ENCODE results near the gene SLCO4A1. TPM values are rescaled to one million over a fixed set of nuclear protein-coding genes. Genes with fewer than 3 reads are reported as not detected.

Gene SLCO4A1
- total RNA-seq, 4 donors from 2014 or later, result 1.8 to 51.2 (median 29.9) TPM

DNA sequence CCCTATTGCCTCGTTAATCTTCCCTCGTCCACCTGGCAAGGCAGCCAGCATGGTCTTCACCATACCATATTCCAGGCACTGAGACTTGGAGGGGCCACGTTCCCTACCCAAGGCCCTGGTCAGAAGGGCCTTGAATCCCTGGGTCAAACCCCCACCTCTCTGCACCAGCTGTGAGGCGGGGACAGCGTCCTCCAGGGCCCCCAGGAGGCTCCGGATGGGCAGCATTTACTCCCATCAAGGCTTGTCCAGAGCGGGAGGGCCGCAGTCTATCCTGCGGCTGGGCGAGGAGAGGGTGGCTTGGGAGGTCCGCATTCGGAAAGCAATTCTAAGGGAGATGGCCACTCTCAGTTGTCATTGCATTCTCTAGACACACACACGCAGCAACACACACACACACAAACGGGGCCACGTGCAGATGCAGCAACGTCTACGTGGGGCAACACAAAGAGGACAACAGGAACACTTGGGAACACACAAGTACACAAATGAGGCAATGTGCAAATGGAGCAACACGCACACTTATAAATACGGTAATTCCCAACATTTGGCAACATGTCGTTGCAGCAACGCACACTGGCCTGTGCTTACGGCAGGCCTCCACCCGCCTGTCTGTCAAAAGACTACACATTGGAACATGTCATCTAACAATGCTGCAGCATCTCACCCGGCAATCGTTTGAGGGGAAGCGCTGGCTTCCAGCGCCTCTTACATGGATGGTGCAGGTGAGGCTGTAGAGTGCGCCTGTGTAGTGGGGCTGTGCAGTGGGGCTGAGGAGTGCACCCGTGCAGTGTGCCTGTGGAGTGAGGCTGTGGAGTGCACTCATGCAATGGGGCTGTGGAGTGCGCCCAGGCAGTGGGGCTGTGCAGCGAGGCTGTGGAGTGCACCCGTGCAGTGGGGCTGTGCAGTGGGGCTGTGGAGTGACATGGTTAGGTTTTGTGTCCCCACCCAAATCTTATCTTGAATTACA lies 53.4 kb downstream of the SLCO4A1 start:
- Histone ChIP-seq H3K4me1 (no peaks in the 10 kb centered on the region), H3K27me3 (no peaks in the 10 kb centered on the region), H3K27ac (no peak overlapping the region), H3K9me3 (no peaks in the 10 kb centered on the region), H3K4me3 (no peak overlapping the region), H3K36me3 (no peaks in the 10 kb centered on the region)
- intact Hi-C loops (cut with DNase I; ENCODE audit: low total_unique reads), result no loop called here
- TF ChIP-seq, protein P1, sequence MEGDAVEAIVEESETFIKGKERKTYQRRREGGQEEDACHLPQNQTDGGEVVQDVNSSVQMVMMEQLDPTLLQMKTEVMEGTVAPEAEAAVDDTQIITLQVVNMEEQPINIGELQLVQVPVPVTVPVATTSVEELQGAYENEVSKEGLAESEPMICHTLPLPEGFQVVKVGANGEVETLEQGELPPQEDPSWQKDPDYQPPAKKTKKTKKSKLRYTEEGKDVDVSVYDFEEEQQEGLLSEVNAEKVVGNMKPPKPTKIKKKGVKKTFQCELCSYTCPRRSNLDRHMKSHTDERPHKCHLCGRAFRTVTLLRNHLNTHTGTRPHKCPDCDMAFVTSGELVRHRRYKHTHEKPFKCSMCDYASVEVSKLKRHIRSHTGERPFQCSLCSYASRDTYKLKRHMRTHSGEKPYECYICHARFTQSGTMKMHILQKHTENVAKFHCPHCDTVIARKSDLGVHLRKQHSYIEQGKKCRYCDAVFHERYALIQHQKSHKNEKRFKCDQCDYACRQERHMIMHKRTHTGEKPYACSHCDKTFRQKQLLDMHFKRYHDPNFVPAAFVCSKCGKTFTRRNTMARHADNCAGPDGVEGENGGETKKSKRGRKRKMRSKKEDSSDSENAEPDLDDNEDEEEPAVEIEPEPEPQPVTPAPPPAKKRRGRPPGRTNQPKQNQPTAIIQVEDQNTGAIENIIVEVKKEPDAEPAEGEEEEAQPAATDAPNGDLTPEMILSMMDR (IDR thresholded peaks at IDR 0.05), result no peak
- TF ChIP-seq POLR2A (IDR thresholded peaks at IDR 0.05), result no peak
- no peak for DNase-seq

DNA sequence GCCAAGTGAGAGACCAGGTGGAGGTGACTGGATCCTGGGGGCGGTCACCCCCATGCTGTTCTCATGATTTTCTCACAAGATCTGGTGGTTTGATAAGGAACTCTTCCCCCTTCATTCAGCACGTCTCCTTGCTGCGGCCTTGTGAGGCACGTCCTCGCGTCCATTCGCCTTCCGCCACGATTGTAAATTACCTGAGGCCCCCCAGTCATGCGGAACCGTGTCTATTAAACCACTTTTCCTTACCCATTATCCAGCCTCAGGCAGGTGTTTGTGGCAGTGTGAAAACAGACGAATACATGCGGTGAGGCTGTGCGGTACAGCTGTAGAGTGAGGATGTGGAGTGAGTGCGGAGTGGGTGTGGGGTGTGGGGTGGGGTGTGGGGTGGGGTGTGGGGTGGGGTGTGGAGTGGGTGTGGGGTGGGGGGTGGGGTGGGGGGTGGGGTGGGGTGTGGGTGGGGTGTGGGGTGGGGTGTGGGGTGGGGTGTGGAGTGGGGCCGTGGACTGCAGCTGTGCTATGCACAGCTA lies 54.2 kb downstream of the SLCO4A1 start:
- TF ChIP-seq, protein P1 (IDR thresholded peaks at IDR 0.05), result no peak
- no peak for TF ChIP-seq POLR2A (IDR thresholded peaks at IDR 0.05)
- Histone ChIP-seq H3K9me3 (no peaks in the 10 kb centered on the region), H3K27me3 (no peaks in the 10 kb centered on the region), H3K27ac (no peak overlapping the region), H3K4me3 (no peak overlapping the region), H3K36me3 (no peaks in the 10 kb centered on the region), H3K4me1 (no peaks in the 10 kb centered on the region)
- intact Hi-C loops (cut with DNase I; ENCODE audit: low total_unique reads), result no loop called here
- no peak for DNase-seq

DNA sequence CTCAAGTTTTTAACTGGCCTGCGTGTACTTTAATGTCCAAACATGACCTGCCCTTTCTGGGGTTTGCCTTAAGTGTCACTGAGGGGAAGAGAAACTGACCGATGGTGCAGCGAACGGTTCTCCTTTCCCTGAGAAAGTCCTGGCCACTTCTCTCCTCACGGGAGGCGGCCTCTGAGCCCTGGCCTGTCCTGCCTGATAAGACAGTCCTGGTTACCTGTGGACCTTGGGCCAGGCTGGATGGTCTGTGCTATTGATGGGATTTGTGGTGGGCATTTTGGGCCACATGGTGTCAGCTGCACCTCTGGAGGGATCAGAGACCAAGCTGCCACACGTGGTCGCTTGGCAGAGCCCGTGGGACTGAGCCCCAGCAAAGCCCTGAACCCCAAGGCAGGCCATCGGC lies 54.7 kb downstream of the SLCO4A1 start:
- intact Hi-C loops (cut with DNase I; ENCODE audit: low total_unique reads), result no loop called here
- H3K27ac ChIP-seq, result no peak overlapping the region
- H3K4me1 ChIP-seq, result no peaks in the 10 kb centered on the region

GRCh38 chr20:62697468-62697912 lies 55.2 kb downstream of the SLCO4A1 start:
- Histone ChIP-seq H3K9me3 (no peaks in the 10 kb centered on the region), H3K27me3 (no peaks in the 10 kb centered on the region), H3K36me3 (no peaks in the 10 kb centered on the region), H3K4me1 (no peaks in the 10 kb centered on the region), H3K27ac (no peak overlapping the region), H3K4me3 (no peak overlapping the region)
- no peak for DNase-seq
- no peak for TF ChIP-seq POLR2A (IDR thresholded peaks at IDR 0.05)
- TF ChIP-seq, protein P1 (IDR thresholded peaks at IDR 0.05), result no peak
- intact Hi-C loops (cut with DNase I; ENCODE audit: low total_unique reads), result no loop called here

More for the DNA sequence above, 54.7 kb downstream of the SLCO4A1 start:
- TF ChIP-seq, protein P1 (IDR thresholded peaks at IDR 0.05), result no peak
- no peak for TF ChIP-seq POLR2A (IDR thresholded peaks at IDR 0.05)
- DNase-seq, result no peak
- H3K4me3 ChIP-seq, result no peak overlapping the region
- H3K9me3 ChIP-seq, result no peaks in the 10 kb centered on the region
- no peaks in the 10 kb centered on the region for H3K27me3 ChIP-seq
- no peaks in the 10 kb centered on the region for H3K36me3 ChIP-seq

- Histone ChIP-seq H3K9me3 (no peaks in the 10 kb centered on the region), H3K4me1 (no peaks in the 10 kb centered on the region), H3K36me3 (no peaks in the 10 kb centered on the region), H3K27me3 (no peaks in the 10 kb centered on the region), H3K4me3 (no peak overlapping the region), H3K27ac (no peak overlapping the region)
- no peak for DNase-seq
- TF ChIP-seq, protein P1 (IDR thresholded peaks at IDR 0.05), result no peak
- TF ChIP-seq POLR2A (IDR thresholded peaks at IDR 0.05), result no peak
- intact Hi-C loops (cut with DNase I; ENCODE audit: low total_unique reads), result no loop called here
Observed at GRCh38 chr20:62698231-62698630, 55.9 kb downstream of the SLCO4A1 start.

Measured in uterus (tissue), 4 donors.